Tibial nerve (tissue), 4 donors: Measurements from ENCODE around the gene EVX2.

ENCODE experiments used
- EP300 ChIP-seq, 2 donors: sonication (generic); formaldehyde crosslinking; IDR thresholded peaks; one replicate each; pipeline ENCODE4 v1.6.1; 2017; ENCODE audit warnings: antibody characterized with exemption in 2 of 2, mild to moderate bottlenecking in 1 of 2
- POLR2A ChIP-seq, 2 donors: fragments of 450-650 bp; IDR thresholded peaks; one replicate each; pipeline ENCODE4 v1.6.1; 2017; ENCODE audit warnings: antibody characterized with exemption in 2 of 2, mild to moderate bottlenecking in 2 of 2, moderate library complexity in 2 of 2
- TF ChIP-seq, protein P1 (sequence below), 5 experiments: fragments of 200-600 bp in 3 of 5; fragments of 450-650 bp in 2 of 5; sonication (generic) in 3 of 5; IDR thresholded peaks; one replicate each; pipeline ENCODE4 v1.5.1; 2016 to 2019; ENCODE audit warnings: antibody characterized with exemption in 5 of 5, mild to moderate bottlenecking in 3 of 5, moderate library complexity in 2 of 5

- TF ChIP-seq, protein P1, sequence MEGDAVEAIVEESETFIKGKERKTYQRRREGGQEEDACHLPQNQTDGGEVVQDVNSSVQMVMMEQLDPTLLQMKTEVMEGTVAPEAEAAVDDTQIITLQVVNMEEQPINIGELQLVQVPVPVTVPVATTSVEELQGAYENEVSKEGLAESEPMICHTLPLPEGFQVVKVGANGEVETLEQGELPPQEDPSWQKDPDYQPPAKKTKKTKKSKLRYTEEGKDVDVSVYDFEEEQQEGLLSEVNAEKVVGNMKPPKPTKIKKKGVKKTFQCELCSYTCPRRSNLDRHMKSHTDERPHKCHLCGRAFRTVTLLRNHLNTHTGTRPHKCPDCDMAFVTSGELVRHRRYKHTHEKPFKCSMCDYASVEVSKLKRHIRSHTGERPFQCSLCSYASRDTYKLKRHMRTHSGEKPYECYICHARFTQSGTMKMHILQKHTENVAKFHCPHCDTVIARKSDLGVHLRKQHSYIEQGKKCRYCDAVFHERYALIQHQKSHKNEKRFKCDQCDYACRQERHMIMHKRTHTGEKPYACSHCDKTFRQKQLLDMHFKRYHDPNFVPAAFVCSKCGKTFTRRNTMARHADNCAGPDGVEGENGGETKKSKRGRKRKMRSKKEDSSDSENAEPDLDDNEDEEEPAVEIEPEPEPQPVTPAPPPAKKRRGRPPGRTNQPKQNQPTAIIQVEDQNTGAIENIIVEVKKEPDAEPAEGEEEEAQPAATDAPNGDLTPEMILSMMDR (IDR thresholded peaks at IDR 0.05), result no peak
- TF ChIP-seq POLR2A (IDR thresholded peaks at IDR 0.05) (no peak), EP300 (IDR thresholded peaks at IDR 0.05) (no peak)
These were observed 41.4 kb upstream of the EVX2 start for GRCh38 chr2:176124947-176125771.
